ENCODE measurements around the gene SLC41A3.

- TF ChIP-seq CTCF (conservative IDR thresholded peaks at IDR 0.05; ENCODE audit: low read length) (no peak), EZH2phosphoT487 (IDR thresholded peaks at IDR 0.05; ENCODE audit: borderline replicate concordance) (no peak)
Measured at GRCh38 chr3:126021224-126021623, 62.7 kb downstream of the SLC41A3 start.

All from Loucy (cell line).